HCT116 (cell line): ENCODE data around the gene ARHGAP12. TPM values are rescaled to one million over a fixed set of nuclear protein-coding genes. Genes with fewer than 3 reads are reported as not detected.

Experiments
- ATAC-seq: fragments of 200-7000 bp; cut with Tn5 transposase; 2 replicates; pipeline ENCODE4 v1.9.1; 2020; ENCODE audit warnings: mild to moderate bottlenecking, moderate library complexity
- BruUV-seq: library from RNA; stranded (reverse); fragments of 400-500 nt; replicated peaks from 2 replicates; lab custom pipeline; 2021; lab: Mats Ljungman, UMichigan
- CTCF ChIA-PET: fragments of 300-600 bp; sonication (Branson Sonifier 250); formaldehyde crosslinking; loops from one replicate; lab custom pipeline; 2021; ENCODE audit warnings: antibody characterized with exemption; lab: Charles Lee
- POLR2A ChIA-PET: fragments of 300-600, 350-600 bp; sonication (Branson Sonifier 250); formaldehyde crosslinking; loops from one replicate; lab custom pipeline; 2021; ENCODE audit warnings: antibody characterized with exemption; lab: Charles Lee
- RAD21 ChIA-PET, 2 experiments: fragments of 300-600 bp; sonication (Branson Sonifier 250); formaldehyde crosslinking; loops; one replicate each; lab custom pipeline; 2023; ENCODE audit warnings: low total read pairs in 2 of 2; ENCODE audit not compliant: uncharacterized antibody in 2 of 2, unreplicated experiment in 2 of 2, low non-redundant PET in 1 of 2; lab: Charles Lee
- DNase-seq: peaks from one replicate; pipeline ENCODE4 v3.0.0-alpha.2; 2010; ENCODE audit warnings: low read depth, low spot score
- H2AFZ ChIP-seq: fragments of 200-600 bp; shearing (Covaris generic), sonication (generic); 2 replicates; pipeline ENCODE4 v1.6.1; 2017; ENCODE audit warnings: low read depth, mixed run types, mixed read lengths, antibody characterized with exemption, low read length; ENCODE audit not compliant: poor library complexity, severe bottlenecking
- H3K27ac ChIP-seq: 2 replicates; pipeline ENCODE4 v1.5.1; 2012; ENCODE audit warnings: low read depth, low read length
- H3K27me3 ChIP-seq: fragments of 200-600 bp; sonication (generic); 2 replicates; pipeline ENCODE4 v1.6.1; 2016; ENCODE audit warnings: mixed run types, low read length, mixed read lengths; ENCODE audit not compliant: insufficient read depth
- H3K36me3 ChIP-seq, 2 experiments: fragments of 200-500 bp in 1 of 2; fragments of 200-600 bp in 1 of 2; sonication (Bioruptor generic) in 1 of 2; sonication (generic) in 1 of 2; 2 replicates each; pipeline versions ENCODE4 v1.5.1 to v1.6.1; 2014 to 2016; ENCODE audit warnings: low read length in 2 of 2, inconsistent platforms in 1 of 2, mixed read lengths in 1 of 2, mixed run types in 1 of 2; ENCODE audit not compliant: insufficient read depth in 2 of 2, control insufficient read depth in 1 of 2
- H3K4me1 ChIP-seq, 2 experiments: fragments of 200-600 bp in 1 of 2; sonication (generic) in 1 of 2; 2 replicates each; pipeline versions ENCODE4 v1.5.1 to v1.6.1; 2012 to 2017; ENCODE audit warnings: low read length in 2 of 2, inconsistent platforms in 1 of 2, mild to moderate bottlenecking in 1 of 2, mixed read lengths in 1 of 2, mixed run types in 1 of 2, moderate library complexity in 1 of 2; ENCODE audit not compliant: insufficient read depth in 2 of 2, control insufficient read depth in 1 of 2
- H3K4me2 ChIP-seq: fragments of 200-600 bp; sonication (generic); 2 replicates; pipeline ENCODE4 v1.6.1; 2017; ENCODE audit warnings: mixed run types, low read length, mixed read lengths
- H3K4me3 ChIP-seq, 2 experiments: fragments of 200-600 bp in 1 of 2; sonication (generic) in 1 of 2; replicated peaks in 1 of 2; 2 replicates each; pipeline ENCODE4 v1.5.1; 2011 to 2016; ENCODE audit warnings: low read length in 2 of 2, control low read depth in 1 of 2, low read depth in 1 of 2, mild to moderate bottlenecking in 1 of 2, mixed read lengths in 1 of 2, mixed run types in 1 of 2
- H3K79me2 ChIP-seq: fragments of 200-600 bp; sonication (generic); 2 replicates; pipeline ENCODE4 v1.6.1; 2017; ENCODE audit warnings: mild to moderate bottlenecking, mixed run types, low read length, moderate library complexity, mixed read lengths; ENCODE audit not compliant: insufficient read depth
- H3K9ac ChIP-seq: fragments of 200-600 bp; sonication (generic); 2 replicates; pipeline ENCODE4 v1.6.1; 2016; ENCODE audit warnings: low read length, mixed read lengths
- H3K9me2 ChIP-seq: fragments of 200-600 bp; sonication (generic), shearing (Covaris generic); 2 replicates; pipeline ENCODE4 v1.6.1; 2017; ENCODE audit warnings: mixed run types, mild to moderate bottlenecking, moderate library complexity; ENCODE audit not compliant: insufficient read depth
- H3K9me3 ChIP-seq, 2 experiments: fragments of 200-500 bp in 1 of 2; fragments of 200-600 bp in 1 of 2; sonication (Bioruptor generic) in 1 of 2; sonication (generic) in 1 of 2; 2 replicates each; pipeline ENCODE4 v1.6.1; 2014 to 2017; ENCODE audit warnings: low read length in 2 of 2, mixed read lengths in 2 of 2, inconsistent platforms in 1 of 2, low read depth in 1 of 2, mild to moderate bottlenecking in 1 of 2, mixed run types in 1 of 2, moderate library complexity in 1 of 2; ENCODE audit not compliant: control insufficient read depth in 1 of 2, insufficient read depth in 1 of 2
- H4K20me1 ChIP-seq: fragments of 200-600 bp; sonication (generic), shearing (Covaris generic); 2 replicates; pipeline ENCODE4 v1.6.1; 2017; ENCODE audit warnings: mixed run types, mild to moderate bottlenecking, moderate library complexity; ENCODE audit not compliant: insufficient read depth
- CEBPB ChIP-seq: IDR thresholded peaks from 2 replicates; pipeline ENCODE4 v1.6.1; 2012; ENCODE audit warnings: low read depth
- EGR1 ChIP-seq: IDR thresholded peaks from 2 replicates; pipeline ENCODE4 v1.6.1; 2012; ENCODE audit warnings: low read depth
- ELF1 ChIP-seq: IDR thresholded peaks from 2 replicates; pipeline ENCODE4 v1.6.1; 2012; ENCODE audit warnings: low read depth, borderline replicate concordance
- EZH2 ChIP-seq: fragments of 200-600 bp; sonication (generic); IDR thresholded peaks from 2 replicates; pipeline ENCODE4 v1.6.1; 2017; ENCODE audit warnings: antibody characterized with exemption, mixed run types
- EZH2phosphoT487 ChIP-seq: fragments of 200-600 bp; IDR thresholded peaks from 2 replicates; pipeline ENCODE4 v1.6.1; 2018; ENCODE audit warnings: antibody characterized with exemption, borderline replicate concordance
- FOSL1 ChIP-seq: IDR thresholded peaks from 2 replicates; pipeline ENCODE4 v1.6.1; 2012; ENCODE audit warnings: low read depth
- JUND ChIP-seq: IDR thresholded peaks from 2 replicates; pipeline ENCODE4 v1.6.1; 2012
- MAX ChIP-seq: IDR thresholded peaks from 2 replicates; pipeline ENCODE4 v1.6.1; 2012
- POLR2A ChIP-seq: IDR thresholded peaks from 2 replicates; pipeline ENCODE4 v1.7.0; 2011; ENCODE audit warnings: borderline replicate concordance; ENCODE audit not compliant: insufficient read depth, insufficient read length; ENCODE audit errors: extremely low read depth
- POLR2AphosphoS5 ChIP-seq: IDR thresholded peaks from 2 replicates; pipeline ENCODE4 v1.6.1; 2011; ENCODE audit warnings: mild to moderate bottlenecking, low read depth, low read length, moderate library complexity
- SIN3A ChIP-seq: IDR thresholded peaks from 2 replicates; pipeline ENCODE4 v1.6.1; 2012; ENCODE audit warnings: low read depth
- SP1 ChIP-seq: IDR thresholded peaks from 2 replicates; pipeline ENCODE4 v1.6.1; 2012; ENCODE audit warnings: low read depth
- SRF ChIP-seq: IDR thresholded peaks from 2 replicates; pipeline ENCODE4 v1.6.1; 2012; ENCODE audit warnings: low read depth
- TCF7L2 ChIP-seq: IDR thresholded peaks from 2 replicates; pipeline ENCODE4 v1.7.0; 2011; ENCODE audit warnings: borderline replicate concordance, inconsistent platforms; ENCODE audit not compliant: insufficient read depth, insufficient read length; ENCODE audit errors: extremely low read depth
- YY1 ChIP-seq: IDR thresholded peaks from 2 replicates; pipeline ENCODE4 v1.6.1; 2011; ENCODE audit warnings: low read length, low read depth, moderate library complexity, mild to moderate bottlenecking; ENCODE audit not compliant: insufficient replicate concordance; ENCODE audit errors: extremely low read depth
- ZBTB33 ChIP-seq: IDR thresholded peaks from 2 replicates; pipeline ENCODE4 v1.6.1; 2011; ENCODE audit warnings: mild to moderate bottlenecking, low read length, moderate library complexity; ENCODE audit not compliant: insufficient replicate concordance; ENCODE audit errors: extremely low read depth
- ZFX ChIP-seq: fragments of 450-650 bp; IDR thresholded peaks from 2 replicates; pipeline ENCODE4 v1.6.1; 2017
- ZNF274 ChIP-seq: fragments of 200-500 bp; sonication (Bioruptor generic); IDR thresholded peaks from 2 replicates; pipeline ENCODE4 v1.6.1; 2014; ENCODE audit warnings: mild to moderate bottlenecking, low read depth, low read length, inconsistent platforms
- intact Hi-C: fragments of 100-400 bp; cut with micrococcal nuclease; formaldehyde crosslinking; loops from 2 replicates; pipeline ENCODE4 v1.10.0; 2022
- total RNA-seq: library from RNA; stranded (reverse); gene quantifications from one replicate; pipeline ENCODE4 v1.2.1, GENCODE V29; 2021; ENCODE audit not compliant: unreplicated experiment
- TF ChIP-seq, protein P1 (sequence below): IDR thresholded peaks from 2 replicates; pipeline ENCODE4 v1.6.1; 2012

The ARHGAP12 gene
- total RNA-seq, 1 experiment from 2014 or later, result 80.3 TPM

- RAD21 ChIA-PET, result no interaction called here
- CTCF ChIA-PET, result no interaction called here
- intact Hi-C loops, result no loop called here
- no peaks in the 10 kb centered on the region for H3K27me3 ChIP-seq
- H3K79me2 ChIP-seq, result peaks cover 100% of the 10 kb centered on the region
- BruUV-seq, result no TSS peak
- H3K4me2 ChIP-seq, result peak overlapping the region; percentile 10; the same call in 1 of the 2 replicates
- TF ChIP-seq EZH2 (no peak), JUND (no peak), YY1 (no peak), SIN3A (no peak), EZH2phosphoT487 (no peak), ZNF274 (no peak), EGR1 (no peak), SP1 (no peak), TCF7L2 (no peak), FOSL1 (no peak), MAX (no peak)
- TF ChIP-seq, all 23 proteins: peak for 0
- DNase-seq (no peak), ATAC-seq (no peak; the same call in 1 of the 2 replicates)
- Histone ChIP-seq H3K9me2 (no peaks in the 10 kb centered on the region), H3K27ac (peak overlapping the region; percentile 52; the same call in 1 of the 2 replicates), H3K9me3 (no peaks in the 10 kb centered on the region), H3K9ac (no peak overlapping the region), H3K36me3 (0 out of 4 replicates have a peak, but pooled peaks cover 0 to 4% of the 10 kb centered on the region in 2 experiments), H3K4me1 (peaks cover 56 to 66% of the 10 kb centered on the region in 2 experiments), H2AFZ (no peak overlapping the region), H4K20me1 (no peaks in the 10 kb centered on the region; the same call in 1 of the 2 replicates), H3K4me3 (no peak overlapping the region)
- POLR2A ChIA-PET, result interaction anchor here (0.6 kb wide), 1 partner anchor 230 kb away, joined by 3 read pairs; no protein-coding TSS in a partner anchor
Observed at GRCh38 chr10:31921031-31921430, 7.6 kb downstream of the ARHGAP12 start.

DNA sequence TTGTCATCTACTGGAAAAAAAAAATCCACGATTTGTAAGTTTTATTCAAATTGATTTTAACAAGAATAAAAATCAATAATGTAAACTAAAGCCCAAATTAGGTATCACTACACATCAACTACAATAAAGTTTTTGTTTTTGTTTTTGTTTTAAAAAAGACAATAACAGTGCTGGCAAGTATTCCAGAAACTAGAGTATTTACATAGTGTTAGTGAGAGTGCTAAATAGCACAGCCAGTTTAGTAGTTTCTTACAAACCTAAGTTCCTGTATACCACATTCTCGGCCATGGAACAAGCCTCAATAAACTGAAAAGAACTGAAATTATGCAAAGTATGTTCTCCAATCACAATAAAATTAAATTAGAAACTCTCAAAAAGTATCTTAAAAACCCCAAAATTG lies 8.1 kb downstream of the ARHGAP12 start:
- BruUV-seq, result no TSS peak
- DNase-seq (no peak), ATAC-seq (no peak)
- Histone ChIP-seq H3K9ac (no peak overlapping the region), H3K4me3 (no peak overlapping the region), H3K36me3 (0 out of 4 replicates have a peak, but pooled peaks cover 0 to 4% of the 10 kb centered on the region in 2 experiments), H3K9me2 (no peaks in the 10 kb centered on the region), H3K9me3 (no peaks in the 10 kb centered on the region), H3K4me2 (no peak overlapping the region; the same call in 1 of the 2 replicates), H3K79me2 (peaks cover 100% of the 10 kb centered on the region), H3K27ac (peak overlapping the region; percentile 52; the same call in 1 of the 2 replicates), H3K27me3 (no peaks in the 10 kb centered on the region), H4K20me1 (no peaks in the 10 kb centered on the region; the same call in 1 of the 2 replicates), H2AFZ (no peak overlapping the region), H3K4me1 (peaks cover 54 to 66% of the 10 kb centered on the region in 2 experiments)
- intact Hi-C loops, result no loop called here
- CTCF ChIA-PET, result no interaction called here
- RAD21 ChIA-PET, result no interaction called here
- POLR2A ChIA-PET, result no interaction called here
- TF ChIP-seq ZBTB33 (no peak), ELF1 (no peak), ZFX (no peak), JUND (no peak), TCF7L2 (no peak), YY1 (no peak), EZH2 (no peak), SRF (no peak), EGR1 (no peak), CEBPB (no peak), SIN3A (no peak), MAX (no peak), EZH2phosphoT487 (no peak), POLR2AphosphoS5 (no peak), POLR2A (no peak)
- TF ChIP-seq, protein P1, sequence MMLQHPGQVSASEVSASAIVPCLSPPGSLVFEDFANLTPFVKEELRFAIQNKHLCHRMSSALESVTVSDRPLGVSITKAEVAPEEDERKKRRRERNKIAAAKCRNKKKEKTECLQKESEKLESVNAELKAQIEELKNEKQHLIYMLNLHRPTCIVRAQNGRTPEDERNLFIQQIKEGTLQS, result no peak
